GM15510 (cell line): ENCODE data around the gene TMED7.

Source experiments
- POLR2A ChIP-seq: IDR thresholded peaks from 3 replicates; pipeline ENCODE4 v1.6.1; 2011; ENCODE audit warnings: borderline replicate concordance; ENCODE audit not compliant: insufficient read length; ENCODE audit errors: extremely low read depth

TMED7 gene

DNA sequence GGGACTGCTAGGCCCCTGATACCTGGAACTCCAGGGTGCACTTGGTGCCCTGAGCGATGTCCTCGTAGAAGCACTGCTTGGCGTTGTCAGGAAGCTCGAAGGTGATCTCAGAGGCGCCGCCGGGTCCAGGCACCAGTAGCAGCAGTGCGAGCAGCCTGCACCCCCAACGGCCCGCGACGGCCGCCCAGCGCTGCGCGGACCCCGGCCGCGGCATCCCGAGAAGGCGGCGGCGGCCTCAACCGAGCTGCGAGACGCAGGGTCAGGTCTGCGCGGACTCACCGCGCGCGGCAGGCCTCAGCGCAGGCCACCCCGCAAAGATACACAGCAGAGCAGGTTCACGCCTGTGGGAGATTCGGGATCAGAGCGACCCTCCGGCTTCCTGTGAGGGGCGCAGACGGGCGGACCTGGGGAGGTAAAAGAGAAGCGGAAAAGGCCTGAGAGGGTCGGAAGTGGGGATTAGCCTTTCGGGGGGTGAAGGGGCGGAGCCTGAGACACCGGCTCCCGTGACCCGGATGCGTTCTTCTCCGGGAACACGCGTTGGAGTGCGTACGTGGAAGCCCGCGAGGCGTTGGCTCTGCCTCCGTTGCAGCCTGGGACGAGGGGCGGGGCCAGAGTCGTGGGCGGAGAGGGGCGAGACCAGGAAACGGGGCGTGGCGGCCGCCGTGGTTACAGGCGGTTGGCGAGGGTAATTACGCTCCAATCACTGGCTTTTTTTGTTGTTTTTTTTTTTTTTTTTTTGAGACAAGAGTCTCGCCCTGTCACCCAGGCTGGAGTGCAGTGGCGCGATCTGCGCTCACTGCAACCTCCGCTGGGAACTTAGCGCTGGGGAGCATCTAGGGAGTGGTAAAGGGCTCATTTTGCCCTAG lies at the start of gene TMED7:
Gene TMED7, minus strand, starts transcription at position 458 of the 866 bp plus-strand sequence. Its CDS starts 244 bp downstream, at position 214.
- peak; percentile 67 for TF ChIP-seq POLR2A

DNA sequence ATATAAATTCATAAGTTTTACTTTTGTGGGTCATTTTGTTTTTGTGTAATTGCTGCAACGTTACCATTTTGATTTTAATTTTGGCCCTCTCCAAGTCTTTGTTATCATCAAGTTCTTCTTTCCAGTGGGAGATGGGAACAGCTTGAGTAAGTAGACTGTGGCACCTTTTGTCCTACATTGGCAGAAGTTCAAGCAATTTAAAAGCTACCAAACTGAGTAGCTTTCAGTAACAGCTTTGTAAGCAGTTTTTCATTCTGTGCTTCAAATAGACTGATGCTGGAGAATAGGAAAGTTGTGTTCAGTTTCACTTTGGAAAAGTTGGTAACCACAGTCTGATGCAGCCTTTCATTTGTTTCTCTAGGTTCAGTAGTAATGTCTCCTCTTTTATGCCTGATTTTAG lies 47.8 kb upstream of the TMED7 start:
- TF ChIP-seq POLR2A, result no peak

DNA sequence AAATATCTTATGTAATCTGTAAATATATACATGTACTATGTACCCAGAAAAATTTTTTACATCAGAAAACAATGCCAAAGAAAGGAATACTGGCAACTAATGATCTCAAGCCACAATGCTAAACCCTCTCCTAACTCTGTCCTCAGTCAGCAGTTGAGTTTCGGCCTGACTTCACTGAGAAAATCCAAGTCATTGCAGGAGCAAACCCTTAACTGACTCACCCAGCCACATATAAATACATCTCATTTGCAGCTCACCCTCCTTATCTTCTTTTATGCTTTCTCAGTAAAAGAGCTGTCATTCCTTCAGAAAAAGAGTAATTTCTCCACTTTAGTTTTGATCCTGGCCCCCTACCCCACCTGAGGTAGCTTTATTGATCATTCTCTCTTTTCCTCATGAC lies 46.1 kb upstream of the TMED7 start:
- TF ChIP-seq POLR2A, result no peak

DNA sequence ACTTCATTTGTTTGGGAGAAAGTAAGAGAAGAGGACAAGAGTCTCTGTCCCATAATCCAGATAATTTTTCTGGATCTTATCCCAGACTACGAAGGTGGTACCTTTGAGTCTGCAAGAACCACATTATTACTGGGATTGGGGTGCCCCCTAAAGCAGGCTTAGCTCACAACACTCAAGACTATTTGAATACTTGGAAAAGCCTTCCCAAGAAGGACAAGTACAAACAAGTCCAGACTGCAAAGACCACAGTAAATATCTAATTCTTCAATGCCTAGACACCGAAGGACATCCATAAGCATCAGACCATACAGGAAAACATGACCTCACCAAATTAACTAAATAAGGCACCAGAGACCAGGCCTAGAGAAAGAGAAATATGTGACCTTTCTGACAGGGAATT lies 40.2 kb upstream of the TMED7 start:
- no peak for TF ChIP-seq POLR2A

DNA sequence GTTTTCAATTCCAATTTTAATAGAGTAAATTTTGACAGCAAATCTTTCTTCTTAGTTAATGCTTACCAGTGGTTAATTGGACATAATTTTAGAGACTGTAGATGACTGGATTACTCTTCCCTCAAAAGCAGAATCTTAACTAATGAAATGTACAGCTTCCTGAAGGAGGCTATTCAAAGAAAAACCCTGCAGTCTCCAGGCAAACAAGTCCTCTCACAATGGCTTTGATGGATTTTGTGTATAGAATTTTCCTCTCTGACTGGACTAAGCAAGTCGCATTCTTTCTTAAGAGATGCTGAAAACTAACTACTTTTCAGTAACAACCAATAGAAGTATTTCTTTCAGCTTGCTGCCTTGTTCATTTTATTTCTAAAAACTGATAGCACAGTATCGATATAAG lies 35.7 kb upstream of the TMED7 start:
- no peak for TF ChIP-seq POLR2A

DNA sequence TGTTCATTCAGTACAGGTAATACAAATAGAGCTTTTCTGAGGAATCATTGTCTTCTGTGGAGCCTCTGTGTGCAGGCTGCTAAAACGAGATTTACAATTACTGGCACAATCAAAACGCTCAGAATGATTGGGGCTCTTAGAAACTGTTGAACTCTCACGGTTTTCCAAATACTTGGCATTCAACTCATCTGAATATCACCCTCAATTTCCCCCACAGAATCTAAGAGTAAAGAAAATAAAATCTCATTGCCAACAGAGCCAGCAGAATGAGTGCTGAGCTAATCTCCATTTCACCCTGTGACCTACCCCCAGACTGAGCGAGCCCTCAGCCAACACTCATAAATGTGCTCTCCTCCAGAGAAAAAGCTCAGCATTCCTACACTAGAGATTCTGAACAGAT lies 35.3 kb upstream of the TMED7 start:
- TF ChIP-seq POLR2A, result no peak

DNA sequence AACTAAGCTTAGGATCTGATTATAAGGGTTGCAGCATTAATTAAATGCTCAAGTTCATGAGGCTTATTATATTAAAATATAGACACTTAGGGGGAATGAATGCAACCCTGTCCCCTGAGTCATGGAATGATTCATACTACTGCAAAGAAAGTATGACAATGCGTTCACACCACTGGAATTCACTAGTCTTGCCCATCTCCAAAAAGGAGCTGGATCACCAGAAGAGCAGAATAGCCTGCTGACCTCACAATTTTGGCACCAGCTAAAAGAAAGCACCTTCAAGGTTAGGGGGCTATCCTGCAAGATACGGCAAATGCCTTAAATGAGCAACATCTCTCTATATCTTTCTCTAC lies 32.0 kb upstream of the TMED7 start:
- no peak for TF ChIP-seq POLR2A

DNA sequence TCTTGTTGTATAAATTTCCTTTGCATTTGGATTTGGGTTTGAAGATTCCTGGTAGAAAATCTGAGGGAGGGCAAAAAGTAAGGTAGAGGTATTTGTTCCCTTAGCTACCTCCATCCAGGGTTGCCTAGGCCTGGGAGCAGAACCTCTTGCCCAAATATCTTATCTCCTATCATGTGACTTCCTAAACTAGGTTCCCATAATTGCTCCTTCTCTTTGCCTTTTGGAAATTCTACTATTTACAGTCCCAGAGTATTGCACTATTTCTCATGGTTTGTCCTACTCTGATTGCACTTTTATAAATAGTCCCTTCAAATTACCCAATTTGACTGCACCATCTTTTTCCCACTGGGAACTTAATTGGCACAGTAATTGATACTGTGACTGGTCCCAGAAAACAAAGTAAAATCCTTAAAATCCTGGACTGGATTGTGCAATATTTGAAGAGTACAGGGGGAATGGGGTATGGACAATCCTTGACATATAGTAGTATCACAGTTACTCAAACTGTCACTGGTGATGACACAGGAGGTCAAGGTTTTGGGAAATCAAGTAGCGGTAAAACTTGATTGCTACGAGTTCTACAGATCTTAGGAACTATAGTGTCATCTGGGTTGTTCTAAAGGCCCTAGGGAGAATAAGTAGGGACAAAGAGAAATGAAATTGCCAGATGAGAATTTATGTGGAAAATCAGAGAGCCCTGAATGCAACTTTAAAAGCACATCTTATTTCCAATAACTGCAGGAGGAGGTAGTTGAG lies 31.5 kb upstream of the TMED7 start:
- no peak for TF ChIP-seq POLR2A

DNA sequence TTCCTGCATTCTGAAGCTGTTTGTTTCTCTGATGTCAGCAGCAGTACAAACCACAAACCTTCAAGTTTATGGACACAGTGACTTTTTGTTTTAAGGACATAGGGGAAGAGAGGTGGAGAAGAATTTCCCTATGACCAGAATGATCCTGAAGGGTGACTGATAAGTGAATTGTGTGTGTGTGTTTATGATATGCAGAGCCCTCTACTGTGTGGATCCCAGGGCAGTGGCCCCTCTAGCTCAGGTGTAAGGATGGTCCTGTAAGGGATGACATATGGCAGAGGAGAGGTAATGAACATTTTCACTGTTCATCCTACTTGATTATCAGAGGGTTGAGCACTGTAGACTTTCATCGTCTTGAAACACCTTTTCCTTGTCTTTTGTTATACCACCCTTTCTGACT lies 30.6 kb upstream of the TMED7 start:
- TF ChIP-seq POLR2A, result no peak

DNA sequence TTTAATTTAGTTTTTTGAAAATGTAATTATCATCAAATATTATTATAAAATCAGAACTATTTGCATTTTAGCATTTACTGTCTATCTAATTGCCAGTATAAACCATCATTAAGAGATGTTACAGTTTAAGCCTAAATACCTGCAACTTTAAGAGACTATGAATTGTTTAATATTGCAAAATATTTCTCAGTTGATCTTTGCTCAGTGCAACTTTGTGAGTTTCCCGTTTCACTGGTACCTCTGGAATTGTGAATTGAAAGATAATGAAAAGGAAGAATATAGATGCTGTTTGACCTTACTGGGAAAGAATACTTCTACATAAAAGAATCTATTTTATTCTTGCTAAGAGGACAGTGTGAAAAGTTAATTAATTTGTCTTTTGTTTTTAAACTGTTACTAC lies 30.2 kb upstream of the TMED7 start:
- TF ChIP-seq POLR2A, result no peak

DNA sequence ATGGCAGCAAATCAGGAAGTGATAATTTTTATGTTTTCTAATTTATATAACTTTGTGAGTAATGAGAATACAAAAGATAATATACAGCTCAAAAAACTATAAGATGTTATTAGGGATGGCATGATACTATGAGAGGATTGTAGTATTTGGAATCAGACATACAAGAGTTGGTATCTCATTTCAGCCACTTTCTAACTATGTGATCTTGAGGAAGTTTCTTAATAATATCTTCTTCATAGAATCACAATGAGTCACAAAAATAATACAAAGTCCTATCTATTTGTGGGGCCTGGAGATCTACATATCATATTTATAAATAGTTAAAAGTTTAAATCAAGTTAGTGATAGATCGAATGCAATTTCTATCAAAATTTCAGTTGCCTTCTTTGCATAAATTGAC lies 23.7 kb upstream of the TMED7 start:
- TF ChIP-seq POLR2A, result no peak

DNA sequence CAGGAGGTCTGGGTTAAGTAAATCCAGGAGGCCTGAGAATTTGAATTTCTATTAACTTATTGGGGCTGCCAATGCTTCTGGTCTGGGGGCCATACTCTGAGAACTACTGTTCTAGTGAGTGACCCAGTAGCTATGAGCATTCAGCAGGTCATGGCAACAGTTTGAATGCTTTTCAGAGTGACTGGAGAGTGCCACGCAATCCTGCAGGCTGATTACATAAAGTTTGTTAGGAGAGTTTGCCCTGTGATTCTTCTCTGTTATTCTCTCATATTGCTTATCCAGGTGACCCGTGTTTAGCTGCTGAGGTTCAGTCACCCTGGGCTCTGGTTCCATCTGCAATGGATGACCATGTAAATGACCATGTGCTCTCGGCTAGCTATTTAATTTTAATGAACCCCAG lies 22.2 kb upstream of the TMED7 start:
- no peak for TF ChIP-seq POLR2A

DNA sequence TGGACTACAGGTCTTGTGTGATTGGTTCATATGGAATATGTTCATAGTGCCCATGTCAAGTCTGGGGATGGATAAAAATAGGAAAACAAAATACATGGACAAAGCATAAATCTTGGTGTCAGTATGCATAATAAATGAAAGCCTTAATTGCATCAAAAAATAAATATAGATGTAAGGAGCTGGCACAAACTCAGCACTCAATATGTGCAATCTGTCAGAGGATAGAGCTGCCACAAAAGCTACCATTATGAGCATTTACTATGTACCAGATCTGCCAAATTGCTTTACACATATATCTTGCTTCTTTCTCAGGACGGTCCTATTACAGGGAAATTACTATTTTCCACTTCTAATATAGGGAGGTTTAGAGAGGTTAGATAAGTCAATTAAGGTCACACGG lies 18.2 kb upstream of the TMED7 start:
- TF ChIP-seq POLR2A, result no peak

DNA sequence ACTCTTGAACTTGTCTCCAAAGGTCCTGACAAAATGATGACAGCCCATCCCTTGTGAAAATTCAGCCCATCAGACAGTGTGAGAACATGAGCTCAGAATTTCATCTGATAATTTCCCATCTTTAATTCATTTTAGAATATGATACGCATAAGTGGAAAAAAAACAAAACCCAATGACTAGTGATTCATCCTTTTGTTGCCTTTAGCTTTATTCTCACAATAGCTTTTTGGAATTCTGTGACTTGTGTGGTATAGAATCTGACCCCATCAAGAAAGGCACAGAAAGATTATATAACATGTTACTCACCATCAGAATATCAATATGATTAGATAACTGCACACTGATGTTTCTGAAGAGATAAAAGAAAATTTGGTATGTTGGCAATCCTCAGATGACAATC lies 16.1 kb upstream of the TMED7 start:
- no peak for TF ChIP-seq POLR2A

DNA sequence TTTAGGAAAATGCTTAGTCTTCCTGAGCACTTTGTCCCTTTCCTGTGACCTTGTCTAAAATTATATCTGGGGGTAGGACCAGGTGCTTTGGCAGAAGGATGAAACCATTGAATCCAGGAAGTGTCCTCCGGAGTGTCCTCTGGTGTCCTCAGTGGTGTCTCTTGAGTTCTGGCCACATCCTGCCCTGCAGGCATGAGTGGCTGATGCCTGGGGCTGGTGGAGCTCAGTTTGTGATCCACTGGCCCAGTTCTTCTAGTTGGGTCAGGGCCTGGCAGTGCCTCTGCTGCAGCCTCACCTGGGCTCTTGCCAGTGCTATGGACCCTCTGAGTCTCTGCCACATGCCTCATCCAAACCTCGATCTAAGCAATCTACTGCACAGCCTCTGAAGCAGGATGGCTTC lies 14.4 kb upstream of the TMED7 start:
- TF ChIP-seq POLR2A, result no peak

DNA sequence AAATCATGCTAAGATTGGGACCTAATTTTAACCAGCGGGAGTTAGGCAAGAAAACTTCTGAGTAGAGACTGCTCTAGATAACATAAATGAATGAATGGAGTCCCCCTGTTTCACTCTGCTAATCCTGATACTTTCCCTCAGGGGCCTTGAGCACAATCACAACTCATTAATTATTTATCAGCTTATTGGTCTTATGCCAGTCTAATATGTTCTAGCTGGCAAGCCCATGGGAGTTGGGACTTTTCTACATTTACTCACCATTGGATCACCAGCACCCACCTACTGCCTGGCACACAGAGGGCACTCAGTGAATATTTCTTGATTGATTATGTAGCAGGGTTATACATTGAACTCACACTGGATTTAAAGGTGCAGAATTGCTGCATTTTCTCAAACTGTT lies 13.5 kb upstream of the TMED7 start:
- no peak for TF ChIP-seq POLR2A

DNA sequence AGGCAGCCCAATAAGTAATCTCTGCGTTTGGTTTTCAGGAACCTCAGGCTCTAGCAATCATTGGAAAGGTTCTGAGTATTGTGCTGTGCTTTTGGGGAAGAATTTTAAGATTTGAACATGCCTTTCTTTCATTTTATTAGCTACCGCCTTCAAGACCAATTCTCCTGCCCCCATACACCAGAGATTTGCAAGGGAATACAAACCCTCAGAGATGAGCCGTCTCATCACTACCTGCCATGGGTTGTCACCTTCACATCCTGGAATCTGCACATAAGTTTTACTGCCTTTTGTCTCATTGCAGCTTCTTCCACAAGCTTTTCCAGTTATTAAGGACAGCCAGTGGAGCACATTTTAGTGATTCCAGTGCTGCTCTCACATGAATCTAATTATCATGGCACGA lies 11.7 kb upstream of the TMED7 start:
- no peak for TF ChIP-seq POLR2A

DNA sequence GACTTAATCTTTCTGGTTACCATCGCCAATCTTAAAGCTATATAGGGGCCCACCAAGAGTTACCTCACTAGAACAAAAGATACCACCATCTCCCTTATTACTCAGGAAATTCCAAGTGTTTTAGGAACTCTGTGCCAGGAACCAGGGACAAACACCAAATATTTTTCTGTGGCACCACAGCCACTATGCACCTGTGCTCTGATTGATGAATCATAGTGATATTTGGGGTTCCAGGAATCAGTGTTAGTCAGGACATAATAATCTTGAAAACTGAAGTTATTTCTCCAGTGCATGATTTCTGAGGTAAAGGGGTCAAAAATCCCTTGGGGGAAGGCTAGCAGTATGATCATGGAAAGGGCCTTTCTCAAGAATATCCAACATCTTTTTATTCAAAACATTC lies 10.2 kb upstream of the TMED7 start:
- no peak for TF ChIP-seq POLR2A
